Right renal cortex interstitium (tissue), 3 donors: Measurements from ENCODE around the gene MRPL9. TPM values are rescaled to one million over a fixed set of nuclear protein-coding genes. Genes with fewer than 3 reads are reported as not detected.

ENCODE experiments used
- DNase-seq, 3 donors: peaks; one replicate each; pipeline ENCODE4 v3.0.0-alpha.2; 2013; ENCODE audit warnings: low read depth in 3 of 3, low spot score in 2 of 3
- polyA plus RNA-seq, 3 donors: library from polyadenylated mRNA; unstranded; fragments of 120-200 nt; gene quantifications; one replicate each; pipeline ENCODE4 v1.2.1, GENCODE V29; 2013; ENCODE audit not compliant: insufficient read length in 3 of 3

Gene MRPL9
- polyA plus RNA-seq, 3 donors, result 115 to 123 (median 119) TPM

GRCh38 chr1:151713874-151714273 is 49.4 kb downstream of the MRPL9 start:
- no peak for DNase-seq

- no peak for DNase-seq
Observed at GRCh38 chr1:151713044-151713443, 50.3 kb downstream of the MRPL9 start.

GRCh38 chr1:151711951-151712350 is 51.3 kb downstream of the MRPL9 start:
- no peak for DNase-seq

DNA sequence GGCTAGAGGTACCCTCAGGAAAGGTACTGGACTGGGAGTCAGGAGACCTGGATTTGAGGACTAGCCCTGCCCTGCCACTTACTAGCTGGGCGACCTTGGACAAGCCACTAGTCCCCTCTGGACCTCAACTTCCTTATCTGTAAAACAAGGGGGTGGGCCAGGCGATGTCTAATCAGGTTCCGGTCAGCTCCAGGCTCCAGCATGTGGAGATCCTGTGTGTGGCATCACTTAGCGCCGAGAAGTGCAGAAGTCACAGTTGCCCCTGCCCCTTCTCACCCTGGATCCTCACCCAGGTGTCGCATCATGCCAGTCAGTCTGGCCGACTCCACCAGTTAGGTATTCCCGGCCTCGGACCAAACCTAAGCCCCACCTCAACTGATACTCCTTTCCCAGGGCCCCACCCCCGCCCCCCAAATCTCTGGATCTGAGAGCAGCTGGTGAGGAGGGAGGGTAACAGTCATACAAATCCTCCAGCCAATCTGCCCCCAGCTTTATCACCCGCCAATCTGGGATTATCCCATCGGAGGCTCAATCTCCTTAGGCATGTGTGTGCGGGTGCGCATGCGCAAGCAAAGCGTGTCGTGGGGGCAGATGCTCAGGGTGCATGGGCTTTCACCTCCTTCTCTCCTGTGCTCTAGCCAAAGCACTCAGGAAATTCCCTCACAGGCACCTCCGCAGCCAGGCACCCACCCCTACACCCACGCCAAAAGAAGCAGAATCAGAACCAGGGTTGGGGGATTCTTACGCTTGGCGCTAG is 52.1 kb downstream of the MRPL9 start:
- DNase-seq, result no peak

- no peak for DNase-seq
Observed at GRCh38 chr1:151710187-151710840, 53.0 kb downstream of the MRPL9 start.

Other genes starting within 250 kb of the MRPL9 start
- gene TUFT1, start 223.2 kb downstream of the MRPL9 start, polyA plus RNA-seq, result 10 to 100 TPM; 10.1 to 11.7 (median 10.1) TPM
- 10 to 100 TPM; 20.5 to 22.5 (median 21.8) TPM for gene SNX27, start 151.4 kb downstream of the MRPL9 start, polyA plus RNA-seq
- under 1 TPM; 0.30 to 0.53 (median 0.42) TPM for gene CELF3, start 46.7 kb downstream of the MRPL9 start, polyA plus RNA-seq
- gene RIIAD1, start 42.0 kb downstream of the MRPL9 start, polyA plus RNA-seq, result under 1 TPM in 1 of 3 donors, not detected in 2; 0.37 TPM
- 1 to 10 TPM; 8.8 to 9.1 (median 9.1) TPM for gene TDRKH, start 27.0 kb upstream of the MRPL9 start, polyA plus RNA-seq
- under 1 TPM in 2 of 3 donors, not detected in 1; 0.04 TPM for gene LINGO4, start 41.9 kb upstream of the MRPL9 start, polyA plus RNA-seq
- 1 to 10 TPM in 2 of 3 donors, under 1 TPM in 1; 0.83 to 1.5 (median 1.3) TPM for gene RORC, start 68.3 kb upstream of the MRPL9 start, polyA plus RNA-seq
- gene C2CD4D, start 76.3 kb upstream of the MRPL9 start, polyA plus RNA-seq, result under 1 TPM in 2 of 3 donors, not detected in 1; 0.10 TPM
- under 1 TPM; 0.29 to 0.49 (median 0.44) TPM for gene THEM5, start 90.2 kb upstream of the MRPL9 start, polyA plus RNA-seq
- gene THEM4, start 146.0 kb upstream of the MRPL9 start, polyA plus RNA-seq, result 10 to 100 TPM; 20.9 to 22.1 (median 21.8) TPM
- gene S100A10, start 230.4 kb upstream of the MRPL9 start, polyA plus RNA-seq, result 100 to 1,000 TPM; 227 to 239 (median 228) TPM